SK-N-MC (cell line): ENCODE data around the gene AURKAIP1.

Experiments
- EZH2 ChIP-seq: fragments of 200-600 bp; sonication (generic); IDR thresholded peaks from one replicate; pipeline ENCODE4 v1.6.1; 2017; ENCODE audit warnings: antibody characterized with exemption
- FOXP2 ChIP-seq: optimal IDR thresholded peaks from 2 replicates; pipeline ENCODE3; 2011; ENCODE audit warnings: mild to moderate bottlenecking, moderate library complexity; ENCODE audit not compliant: insufficient read depth; ENCODE audit errors: extremely low read length, control extremely low read depth
- POLR2AphosphoS5 ChIP-seq: IDR thresholded peaks from 2 replicates; pipeline ENCODE4 v1.6.1; 2012; ENCODE audit warnings: mild to moderate bottlenecking, low read depth, low read length, borderline replicate concordance

DNA sequence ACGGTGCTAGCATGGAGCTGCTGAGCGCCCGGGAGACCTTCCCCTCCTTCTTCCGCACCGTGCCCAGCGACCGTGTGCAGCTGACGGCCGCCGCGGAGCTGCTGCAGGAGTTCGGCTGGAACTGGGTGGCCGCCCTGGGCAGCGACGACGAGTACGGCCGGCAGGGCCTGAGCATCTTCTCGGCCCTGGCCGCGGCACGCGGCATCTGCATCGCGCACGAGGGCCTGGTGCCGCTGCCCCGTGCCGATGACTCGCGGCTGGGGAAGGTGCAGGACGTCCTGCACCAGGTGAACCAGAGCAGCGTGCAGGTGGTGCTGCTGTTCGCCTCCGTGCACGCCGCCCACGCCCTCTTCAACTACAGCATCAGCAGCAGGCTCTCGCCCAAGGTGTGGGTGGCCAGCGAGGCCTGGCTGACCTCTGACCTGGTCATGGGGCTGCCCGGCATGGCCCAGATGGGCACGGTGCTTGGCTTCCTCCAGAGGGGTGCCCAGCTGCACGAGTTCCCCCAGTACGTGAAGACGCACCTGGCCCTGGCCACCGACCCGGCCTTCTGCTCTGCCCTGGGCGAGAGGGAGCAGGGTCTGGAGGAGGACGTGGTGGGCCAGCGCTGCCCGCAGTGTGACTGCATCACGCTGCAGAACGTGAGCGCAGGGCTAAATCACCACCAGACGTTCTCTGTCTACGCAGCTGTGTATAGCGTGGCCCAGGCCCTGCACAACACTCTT, 42.8 kb downstream of the AURKAIP1 start:
- TF ChIP-seq EZH2 (no peak), POLR2AphosphoS5 (no peak), FOXP2 (no peak)
